ENCODE measurements around the gene SLC7A5. TPM values are rescaled to one million over a fixed set of nuclear protein-coding genes. Genes with fewer than 3 reads are reported as not detected.

The SLC7A5 gene
- total and polyA plus RNA-seq, 2 donors (not counting 3 experiments of a cell fraction or from before 2014, with no cell fraction given) = 14.1 to 29.2 TPM

DNA sequence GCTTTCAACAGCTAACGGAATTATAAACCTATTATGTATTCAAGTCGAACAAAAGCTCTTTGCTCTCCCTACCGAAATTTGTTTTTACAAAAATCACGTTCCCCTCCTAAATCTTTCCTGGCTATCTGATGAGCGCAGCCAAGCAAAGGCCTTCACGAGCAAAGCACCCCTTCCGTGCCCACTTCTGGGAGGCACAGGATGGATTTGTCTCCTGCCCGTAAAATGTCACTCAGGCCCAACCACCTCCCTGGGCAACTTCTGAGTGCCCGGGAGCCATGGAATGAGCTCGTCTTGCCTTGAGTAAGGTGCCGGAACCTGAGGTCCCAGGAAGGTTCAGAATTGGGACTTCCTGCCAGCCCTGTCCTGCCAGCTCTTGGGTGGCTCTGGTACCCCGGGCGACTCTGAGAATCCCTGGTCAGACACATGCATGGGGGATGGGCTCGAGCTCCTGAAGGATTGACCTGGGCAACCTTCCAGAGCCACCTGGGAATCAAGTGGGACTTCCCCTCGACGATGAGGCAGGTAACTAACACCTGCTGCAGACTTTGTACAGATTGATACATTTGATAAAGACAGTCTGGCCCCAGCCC lies 19.8 kb downstream of the SLC7A5 start:
- no TSS peak for BruUV-seq (replicated peaks)
- H3K36me3 ChIP-seq (ENCODE audit: control insufficient read depth in 2 of 2, extremely low read depth in 1 of 2, insufficient read depth in 2 of 2, low read length in 2 of 2) = peaks cover 0 to 2% of the 10 kb centered on the region in 2 experiments
- H3K9me1 ChIP-seq (replicated peaks; ENCODE audit: control insufficient read depth, extremely low read depth, insufficient read depth, low read length) = no peaks in the 10 kb centered on the region
- no peak overlapping the region for H3K27ac ChIP-seq (ENCODE audit: insufficient read depth, low read depth, low read length)
- no peak for TF ChIP-seq FOS (IDR thresholded peaks at IDR 0.05; ENCODE audit: borderline replicate concordance, insufficient read depth, low read length)
- no peak for TF ChIP-seq GATA2 (IDR thresholded peaks at IDR 0.05; ENCODE audit: insufficient read depth, insufficient read length, low read depth, low read length)
- TF ChIP-seq POLR2AphosphoS5 (IDR thresholded peaks at IDR 0.05; ENCODE audit: insufficient read depth, low read depth, low read length) = no peak
- TF ChIP-seq CTCF (IDR thresholded peaks at IDR 0.05; ENCODE audit: extremely low read depth in 1 of 2, insufficient read depth in 1 of 2, low read depth in 1 of 2, low read length in 2 of 2) = no peak
- no peak for TF ChIP-seq MYC (IDR thresholded peaks at IDR 0.05; ENCODE audit: low read depth, low read length)
- TF ChIP-seq EZH2 (IDR thresholded peaks at IDR 0.05; ENCODE audit: borderline replicate concordance, low read depth, low read length, severe bottlenecking) = no peak
- no peak for TF ChIP-seq JUN (IDR thresholded peaks at IDR 0.05; ENCODE audit: borderline replicate concordance, insufficient read depth, insufficient read length, low read depth)
- TF ChIP-seq MAX (IDR thresholded peaks at IDR 0.05; ENCODE audit: insufficient read depth, insufficient read length) = no peak
- TF ChIP-seq POLR2A (IDR thresholded peaks at IDR 0.05; ENCODE audit: low read depth, low read length) = no peak
- FAIRE-seq (no peak), DNase-seq (ENCODE audit: low read depth, low spot score) (no peak)
- dilution Hi-C loops (cut with MboI; ENCODE audit: extremely low pct_ligation_motif_present, low sequenced_read_pairs) = no loop called here
- intact Hi-C loops (cut with micrococcal nuclease) = loop anchor here (1.0 to 5.0 kb wide), 2 partner anchors 22 to 72 kb away; no protein-coding TSS in a partner anchor
- H3K9me3 ChIP-seq (replicated peaks; ENCODE audit: control insufficient read depth, insufficient read depth, low read length) = no peaks in the 10 kb centered on the region
- no peak overlapping the region for H2AFZ ChIP-seq (ENCODE audit: low read depth, low read length)
- no peaks in the 10 kb centered on the region for H4K20me1 ChIP-seq (replicated peaks; ENCODE audit: control insufficient read depth, extremely low read depth, insufficient read depth, low read length)
- peaks cover 4% of the 10 kb centered on the region for H3K4me1 ChIP-seq (ENCODE audit: control insufficient read depth, extremely low read depth, insufficient read depth, low read length)
- CTCF ChIA-PET = interaction anchor here (1.0 to 3.2 kb wide), 16 partner anchors 10 to 588 kb away, joined by 3 to 108 read pairs (median 5); partner anchors contain the start of gene SLC7A5
- POLR2A ChIA-PET = interaction anchor here (0.8 to 1.4 kb wide), 2 partner anchors 19 to 20 kb away, joined by 3 read pairs; partner anchors contain the start of gene SLC7A5
- no peaks in the 10 kb centered on the region for H3K27me3 ChIP-seq (ENCODE audit: control insufficient read depth in 2 of 2, insufficient read depth in 2 of 2, low read length in 2 of 2)
- H3K79me2 ChIP-seq (ENCODE audit: control insufficient read depth, insufficient read depth, low read length) = peaks cover 76% of the 10 kb centered on the region
- H3K4me3 ChIP-seq (replicated peaks in 1 of 3; ENCODE audit: insufficient read depth in 1 of 3, low read depth in 1 of 3, low read length in 3 of 3) = no peak overlapping the region
- no peak overlapping the region for H3K4me2 ChIP-seq (ENCODE audit: insufficient read depth, low read length)
- no peak overlapping the region for H3K9ac ChIP-seq (replicated peaks; ENCODE audit: extremely low read depth, insufficient read depth, low read length)
